K562 (cell line): ENCODE measurements around the gene HSPA1L. TPM values are rescaled to one million over a fixed set of nuclear protein-coding genes. Genes with fewer than 3 reads are reported as not detected.

Experiments used
- ERF ChIP-seq: fragments of 450-650 bp; formaldehyde crosslinking; IDR thresholded peaks from 2 replicates; pipeline ENCODE4 v1.4.0; 2020; ENCODE audit warnings: mild to moderate bottlenecking, mixed read lengths
- JUND ChIP-seq, 2 experiments: IDR thresholded peaks; 2 replicates in 1 of 2; 3 replicates in 1 of 2; pipeline ENCODE4 v1.6.1; 2011; ENCODE audit warnings: borderline replicate concordance in 2 of 2, low read depth in 2 of 2, low read length in 2 of 2, improper control_type of control experiment in 1 of 2, missing biosample characterization in 1 of 2, missing genetic modification characterization in 1 of 2, missing genetic modification reagents in 1 of 2
- POLR2B ChIP-seq: fragments of 450-650 bp; IDR thresholded peaks from 2 replicates; pipeline ENCODE4 v1.6.1; 2018; ENCODE audit warnings: low read depth; ENCODE audit not compliant: partially characterized antibody
- ZNF124 ChIP-seq: sonication (generic); formaldehyde crosslinking; IDR thresholded peaks from 2 replicates; pipeline ENCODE4 v1.8.1; 2022; ENCODE audit warnings: missing genetic modification reagents
- ZNF277 ChIP-seq: fragments of 250-450 bp; sonication (Bioruptor Pico); IDR thresholded peaks from 2 replicates; pipeline ENCODE4 v1.8.0; 2022; ENCODE audit warnings: inconsistent platforms, mild to moderate bottlenecking, moderate library complexity, borderline replicate concordance
- ZNF398 ChIP-seq: fragments of 250-450 bp; sonication (Bioruptor Pico); IDR thresholded peaks from 2 replicates; pipeline ENCODE4 v1.8.0; 2021; ENCODE audit warnings: moderate library complexity, mild to moderate bottlenecking, inconsistent platforms
- polyA plus RNA-seq, 8 experiments: library from polyadenylated mRNA; depleted of rRNA in 4 of 8; stranded (reverse) in 5 of 8; unstranded in 3 of 8; fragments of >200 nt; fragmentation: Nextera tagmentation in 2 of 8; fragmentation: Illumina TruSeq in 1 of 8; extraction: Ambion mirVana in 2 of 8; extraction: Trizol in 1 of 8; gene quantifications; 2 replicates each; pipeline versions ENCODE4 v1.2.1 to v1.2.3, GENCODE V29; 2011 to 2014; ENCODE audit warnings: inconsistent platforms in 1 of 8, missing spikeins in 1 of 8
- total RNA-seq, 7 experiments: library from RNA; depleted of rRNA in 6 of 7; stranded (reverse); fragments of >200 nt in 6 of 7; fragmentation: Illumina TruSeq in 2 of 7; extraction: Trizol in 2 of 7; gene quantifications; 2 replicates each; pipeline versions ENCODE4 v1.2.1 to v1.2.3, GENCODE V29; 2011 to 2021; ENCODE audit warnings: low replicate concordance in 1 of 7
- TF ChIP-seq, protein P1 (sequence below): fragments of 250-450 bp; sonication (Bioruptor Pico); IDR thresholded peaks from 2 replicates; pipeline ENCODE4 v1.8.0; 2022; ENCODE audit warnings: moderate library complexity, mild to moderate bottlenecking, inconsistent platforms

Gene HSPA1L
- total and polyA plus RNA-seq, 9 of the 15 experiments (the other 6 are each of a cell fraction or from before 2014, with no cell fraction given): 0.14 to 2.1 (median 1.3) TPM

DNA sequence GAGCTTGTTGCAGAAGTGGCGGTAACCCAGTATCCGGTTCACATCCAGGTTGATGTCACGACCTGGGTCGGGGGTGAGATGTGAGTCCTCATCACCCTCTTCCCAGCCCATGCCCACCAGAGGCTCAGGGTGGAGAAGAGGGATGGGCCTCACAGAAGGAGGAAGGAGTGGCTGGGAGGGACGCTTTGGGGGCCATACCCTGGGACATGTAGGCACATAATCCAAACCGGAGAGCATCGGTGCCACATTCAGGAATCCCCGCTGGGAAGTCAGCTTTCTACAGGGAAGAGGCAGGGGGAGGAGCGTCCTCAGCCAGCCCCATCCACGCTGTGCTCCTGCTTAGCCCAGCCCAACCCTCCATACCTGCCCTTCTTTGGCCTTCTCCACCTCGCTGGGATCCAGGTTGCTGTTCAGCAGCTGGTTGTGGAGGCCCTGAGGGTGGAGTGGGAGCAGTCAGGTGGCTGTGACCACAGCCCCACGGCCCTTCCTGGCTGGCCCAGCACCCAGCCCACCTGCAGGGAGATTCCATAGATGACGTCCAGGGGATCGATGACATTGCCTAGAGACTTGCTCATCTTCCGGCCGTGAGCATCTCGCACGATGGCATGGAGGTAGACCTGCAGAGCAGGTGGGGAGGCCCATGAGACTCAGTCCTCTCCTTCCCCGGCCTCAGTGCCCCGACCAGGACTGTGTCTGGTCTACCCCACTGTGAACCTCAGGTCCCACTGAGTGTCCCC lies 34.4 kb downstream of the HSPA1L start (continued):
- TF ChIP-seq, protein P1, sequence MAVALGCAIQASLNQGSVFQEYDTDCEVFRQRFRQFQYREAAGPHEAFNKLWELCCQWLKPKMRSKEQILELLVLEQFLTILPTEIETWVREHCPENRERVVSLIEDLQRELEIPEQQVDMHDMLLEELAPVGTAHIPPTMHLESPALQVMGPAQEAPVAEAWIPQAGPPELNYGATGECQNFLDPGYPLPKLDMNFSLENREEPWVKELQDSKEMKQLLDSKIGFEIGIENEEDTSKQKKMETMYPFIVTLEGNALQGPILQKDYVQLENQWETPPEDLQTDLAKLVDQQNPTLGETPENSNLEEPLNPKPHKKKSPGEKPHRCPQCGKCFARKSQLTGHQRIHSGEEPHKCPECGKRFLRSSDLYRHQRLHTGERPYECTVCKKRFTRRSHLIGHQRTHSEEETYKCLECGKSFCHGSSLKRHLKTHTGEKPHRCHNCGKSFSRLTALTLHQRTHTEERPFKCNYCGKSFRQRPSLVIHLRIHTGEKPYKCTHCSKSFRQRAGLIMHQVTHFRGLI (CRISPR knock-in tag): no peak
- no peak for TF ChIP-seq JUND (IDR thresholded peaks at IDR 0.05; ENCODE audit: borderline replicate concordance, low read depth, low read length)
- no peak for TF ChIP-seq JUND (tag; IDR thresholded peaks at IDR 0.05; ENCODE audit: borderline replicate concordance, low read depth, low read length)
- TF ChIP-seq POLR2B: peak; percentile 4
- no peak for TF ChIP-seq ZNF398 (CRISPR knock-in tag)
- no peak for TF ChIP-seq ZNF277 (CRISPR knock-in tag)
- no peak for TF ChIP-seq ERF (CRISPR knock-in tag)
- no peak for TF ChIP-seq ZNF124 (CRISPR knock-in tag)
